NCI-H460 (cell line): ENCODE results near the gene TNFSF13. TPM values are rescaled to one million over a fixed set of nuclear protein-coding genes. Genes with fewer than 3 reads are reported as not detected.
"Not testable (repeated sequence)": the region's sequence is repeated elsewhere in the genome, so short reads cannot be mapped to it uniquely, and the experiment has no call there.

Experiments used
- DNase-seq: peaks from one replicate; pipeline ENCODE4 v3.0.0-alpha.2; 2016; ENCODE audit warnings: low read depth; ENCODE audit errors: extremely low read depth
- small RNA-seq, 2 experiments: library from RNA; depleted of rRNA; stranded (forward); fragments of <200 nt; gene quantifications; one replicate each; pipeline ENCODE3, GENCODE V24; 2014
- total RNA-seq: library from RNA; depleted of rRNA; stranded (reverse); fragments of >200 nt; shearing (Covaris generic); gene quantifications from 2 replicates; pipeline ENCODE4 v1.2.3, GENCODE V29; 2014; rRNA removed

Gene TNFSF13
- total RNA-seq, 1 experiment from 2014 or later = 1.4 TPM

DNA sequence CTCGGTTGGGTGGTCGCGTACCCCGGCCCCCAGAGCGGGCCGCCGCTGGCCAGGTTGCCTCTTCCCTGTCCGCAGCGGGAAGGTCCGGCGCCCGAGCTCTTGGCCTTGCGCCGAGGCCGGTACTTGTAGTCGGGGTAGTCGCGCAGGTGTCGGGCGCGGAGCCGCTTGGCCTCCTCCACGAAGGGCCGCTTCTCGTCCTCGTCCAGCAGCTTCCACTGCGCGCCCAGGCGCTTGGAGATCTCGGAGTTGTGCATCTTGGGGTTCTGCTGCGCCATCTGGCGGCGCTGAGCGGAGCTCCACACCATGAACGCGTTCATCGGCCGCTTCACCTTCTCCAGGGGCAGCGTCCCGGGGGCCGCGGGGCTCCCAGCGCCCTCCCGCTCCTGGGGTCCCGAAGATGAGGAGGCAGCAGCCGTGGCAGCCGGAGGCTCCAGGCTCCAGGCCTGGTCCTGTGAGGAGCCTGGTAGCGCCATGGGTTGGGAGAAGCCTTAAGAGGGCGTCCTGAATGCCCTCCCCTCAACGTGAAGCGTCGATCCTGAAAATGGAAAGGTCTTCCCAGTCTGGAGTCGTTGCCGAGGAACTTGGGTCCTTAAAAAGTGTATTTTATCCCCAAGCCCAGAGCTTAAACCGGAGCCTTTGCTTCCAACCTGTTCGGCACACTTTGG is 30.8 kb downstream of the TNFSF13 start:
- DNase-seq = peak; percentile 81

DNA sequence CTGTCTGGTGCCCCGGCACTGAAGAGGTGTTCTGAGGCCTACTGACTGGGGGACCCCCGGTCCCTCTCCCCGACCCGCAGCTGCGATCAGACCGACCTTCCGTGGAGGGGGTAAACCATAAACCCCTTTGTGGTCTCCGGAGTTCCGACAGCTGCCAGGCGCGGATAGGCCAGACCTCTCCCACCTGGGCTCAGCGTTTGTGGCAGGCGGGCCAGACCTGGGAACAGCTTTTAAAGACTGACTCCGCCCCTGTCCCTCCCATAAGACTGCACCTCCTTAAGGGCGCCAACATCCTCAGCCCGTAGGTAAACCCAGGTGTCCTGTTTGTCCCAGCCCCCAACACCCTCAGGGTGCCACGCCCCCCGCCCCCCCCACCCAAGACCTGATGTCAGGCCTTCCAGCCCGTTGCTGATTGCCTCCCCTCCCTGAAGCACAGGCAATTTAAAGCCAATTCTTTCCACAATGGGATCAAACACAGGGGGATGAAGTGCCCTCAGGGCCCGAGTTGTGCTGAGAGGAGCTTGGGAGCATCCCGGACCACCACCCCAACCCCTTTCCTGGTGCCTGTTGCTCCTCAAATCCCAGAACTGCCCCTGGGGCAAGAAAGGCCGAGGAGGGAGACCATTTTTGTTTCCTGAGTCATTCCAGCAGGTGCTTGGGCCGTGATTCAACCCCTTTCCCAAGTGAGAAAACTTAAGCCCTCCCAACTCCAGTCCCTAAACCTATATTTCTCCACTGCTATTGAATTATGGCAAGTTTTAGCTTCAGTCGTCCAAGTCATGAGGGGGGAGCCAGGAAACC is 31.5 kb downstream of the TNFSF13 start, which contains the start of gene SOX15:
SOX15 (minus strand) TSS at position 204 of the 801 bp plus-strand sequence. CDS start 418 bp downstream, outside the sequence.
- DNase-seq = no peak

DNA sequence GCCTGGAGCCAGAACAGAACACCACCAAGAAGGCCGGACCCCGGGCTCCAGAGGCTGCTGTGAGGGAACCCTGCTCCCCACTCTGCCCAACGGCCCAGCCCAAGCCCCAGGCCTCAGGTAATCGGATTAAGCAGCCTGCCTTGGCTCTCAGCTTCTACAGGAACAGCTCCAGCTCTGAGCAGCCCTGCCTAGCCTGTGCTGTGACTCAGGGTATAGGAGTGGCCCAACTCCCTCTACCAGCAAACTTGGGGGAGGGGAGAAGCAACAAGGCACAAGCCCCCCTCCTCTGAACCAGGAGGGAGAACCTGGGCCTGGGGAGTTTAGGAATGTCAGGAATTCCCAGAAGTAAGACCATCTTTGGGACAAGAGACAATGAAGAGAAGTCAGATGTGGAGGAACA is 32.2 kb downstream of the TNFSF13 start:
- no peak for DNase-seq

DNA sequence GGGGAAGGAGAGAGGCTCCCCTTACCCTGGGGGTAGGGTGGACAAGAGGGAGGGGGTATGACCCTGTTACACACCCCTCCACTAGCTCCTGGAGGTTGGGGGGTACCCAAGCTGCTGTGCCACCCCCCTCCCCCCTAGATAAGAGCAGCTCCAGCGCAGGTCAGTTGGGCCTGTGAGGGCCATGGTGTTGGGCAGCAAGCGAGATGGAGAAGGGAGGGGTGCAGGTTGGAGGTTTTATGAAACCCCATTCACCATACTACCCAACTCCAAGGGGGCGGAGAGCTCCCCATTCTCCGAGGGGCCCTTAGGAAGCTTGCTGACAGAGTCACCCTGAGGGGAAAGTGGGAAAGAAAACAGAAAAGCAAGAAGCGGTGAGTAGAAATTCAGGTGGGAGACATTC is 33.0 kb downstream of the TNFSF13 start:
- DNase-seq = no peak

DNA sequence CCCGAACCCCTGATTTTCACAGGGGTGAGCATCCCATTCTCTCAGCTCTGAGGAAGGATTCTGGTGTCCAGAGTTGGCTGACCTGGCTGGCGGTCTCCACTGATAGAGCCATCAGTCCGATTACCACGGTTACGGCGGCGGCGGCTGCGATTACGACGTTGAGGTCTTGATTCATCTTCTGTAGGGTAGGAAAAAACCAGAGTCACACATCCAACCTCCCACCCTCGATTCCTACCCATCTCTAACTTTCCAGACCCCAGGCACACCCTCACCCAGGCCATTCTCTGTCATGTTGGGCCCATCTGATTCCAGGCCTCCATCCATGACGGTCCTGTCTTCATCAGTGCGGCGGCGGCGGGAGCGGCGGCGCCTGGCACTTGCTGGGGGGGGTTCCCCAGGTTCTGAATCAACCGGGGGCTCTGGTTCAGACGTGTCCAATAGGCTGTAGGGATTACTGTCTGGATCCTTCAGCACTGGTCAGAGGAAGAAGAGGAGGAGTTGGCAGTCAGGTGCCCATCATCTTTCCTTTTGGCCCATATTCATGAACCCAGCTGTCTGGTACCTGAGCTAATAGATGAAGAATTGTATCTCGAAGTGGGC is 34.0 kb downstream of the TNFSF13 start:
- no peak for DNase-seq

DNA sequence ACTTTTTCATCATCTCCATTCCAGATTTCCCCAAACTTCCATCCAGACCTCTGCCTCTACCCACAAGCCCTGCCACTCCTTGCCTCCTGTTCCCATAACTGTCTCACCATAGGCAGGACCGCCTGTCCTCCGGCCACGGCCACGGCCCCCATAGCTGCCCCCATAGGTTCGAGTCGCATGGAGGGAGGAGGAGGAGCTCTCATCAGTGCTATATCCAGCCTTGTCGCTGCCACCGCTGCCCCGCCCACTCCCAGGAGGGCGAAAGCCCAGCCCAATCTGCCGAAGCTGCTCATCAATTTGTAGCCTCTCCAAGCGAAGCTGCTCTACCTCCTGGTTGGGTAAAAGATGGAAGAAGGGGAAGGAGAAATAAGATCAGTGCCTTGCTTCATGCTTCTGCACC is 34.7 kb downstream of the TNFSF13 start:
- DNase-seq = no peak

DNA sequence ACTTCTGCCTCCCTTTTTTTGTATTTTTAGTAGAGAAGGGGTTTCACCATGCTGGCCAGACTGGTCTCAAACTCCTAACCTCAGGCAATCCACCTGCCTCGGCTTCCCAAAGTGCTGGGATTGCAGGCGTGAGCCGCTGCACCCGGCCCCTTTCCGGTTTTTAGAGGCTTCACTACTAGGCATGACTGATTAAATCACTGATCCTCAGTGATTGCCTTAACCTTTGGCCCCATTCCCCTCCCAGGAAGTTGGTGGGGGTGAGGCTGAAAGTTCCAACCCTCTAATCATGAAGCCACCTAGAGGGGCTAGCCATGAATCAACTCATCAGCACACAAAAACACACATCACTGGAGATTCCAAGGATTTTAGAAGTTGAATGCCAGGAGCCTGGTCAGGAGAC is 39.0 kb downstream of the TNFSF13 start:
- DNase-seq = not testable (repeated sequence)

DNA sequence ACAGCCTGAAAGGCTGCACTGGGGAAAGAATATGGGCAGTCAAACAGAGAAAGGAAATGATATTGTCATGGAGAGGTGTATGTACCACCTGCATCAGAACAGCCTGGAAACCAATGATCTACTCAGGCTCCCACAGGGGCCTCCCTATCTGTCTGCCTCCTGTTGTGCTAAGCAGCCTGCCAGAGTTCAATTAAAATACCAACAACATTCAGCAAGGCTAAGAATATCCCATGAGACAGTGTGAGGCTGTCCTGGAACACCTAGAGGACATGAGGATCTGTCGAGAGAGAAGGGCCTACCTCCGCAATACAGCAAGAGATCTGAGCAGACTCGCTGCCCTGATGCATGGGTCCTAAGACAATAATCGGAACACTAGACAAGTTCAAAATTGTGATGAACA is 47.7 kb downstream of the TNFSF13 start:
- no peak for DNase-seq

DNA sequence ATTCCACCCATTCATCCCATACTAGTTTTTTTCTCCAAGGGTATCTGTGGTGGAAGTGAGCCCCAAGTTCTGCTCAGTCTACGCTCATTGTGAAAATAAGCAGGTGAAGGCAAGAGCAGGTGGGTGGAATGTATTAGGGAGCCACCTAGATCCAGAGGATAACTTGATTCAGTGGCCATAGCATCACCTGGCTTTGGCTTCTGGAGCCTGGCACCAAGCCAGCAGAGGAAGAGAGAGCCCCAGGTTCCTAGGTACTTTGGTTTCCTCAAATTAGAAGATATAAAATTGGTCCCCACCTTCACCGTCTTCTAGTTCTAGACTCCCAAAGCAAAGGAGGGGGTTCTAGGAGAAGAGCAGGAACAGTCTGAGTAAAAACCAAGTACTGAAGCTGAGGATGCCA is 52.1 kb downstream of the TNFSF13 start:
- DNase-seq = no peak

Small RNA genes lying within 50 kb of the gene (small RNA-seq; reads per million reads assigned to genes)
- gene CD68 (0 reads per million in 2 experiments), gene RF00019 (0 reads per million in 2 experiments), gene SNORA48 (0 reads per million in 2 experiments), gene SNORD10 (0 reads per million in 2 experiments)

Other genes starting within 250 kb of the TNFSF13 start
- gene GPS2, start 243.4 kb upstream of the TNFSF13 start, total RNA-seq = 63.3 and 64.2 TPM in 2 replicates
- 15.0 and 22.7 TPM in 2 replicates for gene NEURL4, start 229.4 kb upstream of the TNFSF13 start, total RNA-seq
- 0.02 TPM in 1 of 2 replicates, not detected in the other for gene ACAP1, start 222.2 kb upstream of the TNFSF13 start, total RNA-seq
- 5.0 and 6.0 TPM in 2 replicates for gene KCTD11, start 206.6 kb upstream of the TNFSF13 start, total RNA-seq
- not detected in 2 replicates for gene TMEM95, start 203.6 kb upstream of the TNFSF13 start, total RNA-seq
- 3.5 and 3.9 TPM in 2 replicates for gene TNK1, start 177.7 kb upstream of the TNFSF13 start, total RNA-seq
- 31.3 and 32.4 TPM in 2 replicates for gene PLSCR3, start 164.2 kb upstream of the TNFSF13 start, total RNA-seq
- 107 and 202 TPM in 2 replicates for gene TMEM256, start 154.7 kb upstream of the TNFSF13 start, total RNA-seq
- gene NLGN2, start 150.9 kb upstream of the TNFSF13 start, total RNA-seq = 5.5 and 6.2 TPM in 2 replicates
- not detected in 2 replicates for gene SPEM1, start 138.4 kb upstream of the TNFSF13 start, total RNA-seq
- not detected in 2 replicates for gene SPEM2, start 133.1 kb upstream of the TNFSF13 start, total RNA-seq
- gene SPEM3, start 129.9 kb upstream of the TNFSF13 start, total RNA-seq = not detected in 2 replicates
- 6.3 and 7.9 TPM in 2 replicates for gene TMEM102, start 123.3 kb upstream of the TNFSF13 start, total RNA-seq
- 1.2 TPM in 2 replicates for gene FGF11, start 119.2 kb upstream of the TNFSF13 start, total RNA-seq
- 3.6 and 3.8 TPM in 2 replicates for gene CHRNB1, start 113.7 kb upstream of the TNFSF13 start, total RNA-seq
- gene ZBTB4, start 79.1 kb upstream of the TNFSF13 start, total RNA-seq = 14.7 and 15.3 TPM in 2 replicates
- not detected in 2 replicates for gene SLC35G6, start 77.3 kb upstream of the TNFSF13 start, total RNA-seq
- 27.1 and 35.3 TPM in 2 replicates for gene POLR2A, start 74.4 kb upstream of the TNFSF13 start, total RNA-seq
- gene TNFSF12, start 9.7 kb upstream of the TNFSF13 start, total RNA-seq = 6.9 and 8.1 TPM in 2 replicates
- gene SENP3, start 3.2 kb downstream of the TNFSF13 start, total RNA-seq = 92.2 and 102 TPM in 2 replicates
- gene CD68, start 20.9 kb downstream of the TNFSF13 start, total RNA-seq = 24.5 and 29.4 TPM in 2 replicates
- 107 and 133 TPM in 2 replicates for gene MPDU1, start 25.1 kb downstream of the TNFSF13 start, total RNA-seq
- gene SOX15, start 31.3 kb downstream of the TNFSF13 start, total RNA-seq = 0.47 TPM in 1 of 2 replicates, not detected in the other
- gene FXR2, start 56.1 kb downstream of the TNFSF13 start, total RNA-seq = 72.6 and 73.3 TPM in 2 replicates
- gene SAT2, start 69.1 kb downstream of the TNFSF13 start, total RNA-seq = 51.5 and 53.9 TPM in 2 replicates
- 0.10 TPM in 1 of 2 replicates, not detected in the other for gene SHBG, start 71.4 kb downstream of the TNFSF13 start, total RNA-seq
- gene ATP1B2, start 92.2 kb downstream of the TNFSF13 start, total RNA-seq = not detected in 2 replicates
- gene TP53, start 128.7 kb downstream of the TNFSF13 start, total RNA-seq = 44.4 and 46.2 TPM in 2 replicates
- 16.1 and 17.1 TPM in 2 replicates for gene WRAP53, start 129.7 kb downstream of the TNFSF13 start, total RNA-seq
- gene EFNB3, start 146.5 kb downstream of the TNFSF13 start, total RNA-seq = 0.14 and 0.35 TPM in 2 replicates
- not detected in 2 replicates for gene DNAH2, start 159.0 kb downstream of the TNFSF13 start, total RNA-seq